HG02938 (cell line): ENCODE measurements around the gene RSPH3.
"Not testable (repeated sequence)": the region's sequence is repeated elsewhere in the genome, so short reads cannot be mapped to it uniquely, and the experiment has no call there.

ENCODE experiments used
- ATAC-seq: cut with Tn5 transposase; IDR thresholded peaks from one replicate; pipeline ENCODE4 v1.9.1; 2021; ENCODE audit warnings: mild to moderate bottlenecking, moderate library complexity; ENCODE audit not compliant: unreplicated experiment

RSPH3 gene

DNA sequence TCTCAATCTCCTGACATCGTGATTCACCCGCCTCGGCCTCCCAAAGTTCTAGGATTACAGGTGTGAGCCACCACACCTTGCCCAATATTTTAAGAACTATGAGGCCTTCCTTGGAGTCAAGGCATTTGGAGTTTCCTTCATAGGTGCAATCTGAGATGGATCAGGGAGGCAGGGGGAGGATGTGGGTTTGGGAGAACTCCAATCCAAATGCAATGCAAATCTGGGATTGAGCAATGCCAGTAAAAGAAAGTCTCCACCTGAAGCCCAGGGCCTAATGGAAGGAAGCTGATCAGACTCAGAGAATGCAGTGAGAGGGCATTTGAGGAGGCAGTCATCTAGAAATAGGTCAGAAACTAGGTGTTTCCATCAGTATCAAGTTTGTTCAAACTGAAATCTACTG is 21.2 kb downstream of the RSPH3 start:
- no peak for ATAC-seq

DNA sequence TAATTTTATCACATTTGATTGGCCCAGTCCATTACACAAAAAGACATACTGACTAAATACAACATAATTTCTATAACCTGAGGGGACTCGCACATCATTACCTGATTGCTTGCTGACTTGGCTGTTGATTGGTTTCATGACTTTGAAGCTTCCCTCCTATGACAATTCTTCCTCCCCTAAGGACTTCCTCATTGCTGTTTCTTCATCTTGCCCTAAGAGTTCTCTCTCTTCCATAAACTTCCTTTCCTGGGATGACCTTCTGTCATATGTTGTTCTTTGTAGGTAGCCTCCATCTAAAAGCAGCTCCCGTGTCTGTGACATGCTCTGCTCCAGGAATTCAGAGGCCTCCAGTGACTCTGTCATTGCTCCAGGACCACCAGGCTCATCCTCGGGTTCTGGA is 22.6 kb downstream of the RSPH3 start:
- no peak for ATAC-seq

DNA sequence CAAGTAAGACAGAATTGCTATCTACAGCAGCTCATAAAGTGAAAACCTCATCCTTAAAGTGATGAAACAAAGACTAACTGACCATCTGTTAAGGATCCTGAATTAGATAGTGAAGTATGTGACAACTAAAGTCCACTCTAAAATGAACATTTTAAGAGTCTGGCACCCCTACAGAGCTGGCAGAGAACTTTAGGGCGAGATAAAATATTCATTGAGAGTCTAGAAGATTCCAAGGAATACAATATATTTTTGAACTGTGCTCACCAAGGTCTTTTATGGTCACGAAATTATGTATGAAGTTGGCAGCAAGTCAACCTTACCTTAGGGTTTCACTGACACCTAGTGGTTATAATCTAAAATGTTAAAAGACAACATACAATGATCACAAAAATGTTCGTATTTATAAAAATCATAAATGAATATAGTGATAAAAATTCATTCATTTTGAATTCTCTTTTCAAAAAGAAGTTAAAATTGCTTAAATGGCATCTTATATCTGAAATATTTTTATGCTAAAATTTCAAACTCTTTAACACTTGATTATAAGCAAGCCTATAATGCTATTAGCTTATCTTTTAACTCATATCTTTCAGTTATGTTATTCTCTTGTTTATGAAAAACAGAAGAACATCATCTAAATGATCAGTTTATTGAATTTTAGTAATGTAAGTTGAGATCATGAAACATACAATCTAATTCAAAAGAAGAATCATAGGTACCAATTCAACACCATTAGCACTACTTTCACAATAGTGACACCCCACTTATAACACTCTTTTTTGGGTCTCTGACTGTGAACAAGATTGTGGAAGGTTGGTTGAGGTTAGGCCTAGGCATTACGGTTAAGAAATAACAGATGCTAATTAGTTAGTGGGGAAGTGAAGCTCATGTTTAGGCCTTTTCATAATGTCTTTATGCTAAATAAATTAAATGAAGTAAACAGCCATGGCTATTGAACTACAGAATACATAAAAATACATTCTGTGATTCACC is 27.5 kb downstream of the RSPH3 start:
- ATAC-seq: no peak

DNA sequence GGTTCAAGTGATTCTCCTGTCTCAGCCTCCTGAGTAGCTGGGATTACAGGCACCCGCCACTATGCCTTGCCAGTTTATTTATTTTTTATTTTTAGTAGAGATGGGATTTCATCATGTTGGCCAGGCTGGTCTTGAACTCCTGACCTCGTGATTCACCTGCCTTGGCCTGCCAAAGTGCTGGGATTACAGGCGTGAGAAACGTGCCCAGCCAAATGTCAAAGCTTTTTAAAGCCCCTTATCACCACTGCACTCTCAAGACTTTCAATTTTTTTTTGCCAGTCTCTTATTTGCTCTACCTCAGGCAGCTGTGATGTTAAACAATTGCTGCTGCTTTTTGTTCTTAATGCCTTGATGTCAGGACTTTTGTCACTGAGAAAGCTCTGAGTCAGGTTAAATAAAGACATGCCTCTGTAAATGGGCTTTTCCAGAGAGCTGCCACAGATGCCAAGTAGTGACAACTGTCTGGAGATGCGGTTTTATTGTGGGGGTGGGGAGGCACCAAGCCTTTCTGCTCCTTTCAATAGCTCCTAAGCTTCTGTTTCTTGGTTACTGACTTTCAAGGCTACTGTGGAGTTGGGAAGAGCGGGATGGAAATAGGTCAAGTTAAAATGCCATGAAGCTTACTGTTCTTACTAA is 29.2 kb downstream of the RSPH3 start:
- ATAC-seq: no peak

DNA sequence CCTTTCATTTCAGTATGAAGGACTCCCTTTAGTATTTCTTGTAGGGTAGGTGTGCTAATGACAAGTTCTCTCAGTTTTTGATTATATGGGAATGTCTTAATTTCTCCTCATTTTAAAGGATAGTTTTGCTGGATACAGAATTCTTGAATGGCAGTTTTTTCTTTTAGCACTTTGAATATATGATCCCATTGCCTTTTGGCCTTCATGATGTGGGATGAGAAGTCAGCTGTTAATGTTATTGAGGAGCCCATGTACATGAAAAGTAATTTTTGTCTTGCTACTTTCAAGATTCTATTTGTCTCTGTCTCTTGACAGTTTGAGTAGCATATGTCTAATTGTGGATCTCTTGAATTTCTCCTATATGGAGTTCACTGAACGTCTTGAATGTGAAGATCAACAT is 30.9 kb downstream of the RSPH3 start:
- no peak for ATAC-seq

DNA sequence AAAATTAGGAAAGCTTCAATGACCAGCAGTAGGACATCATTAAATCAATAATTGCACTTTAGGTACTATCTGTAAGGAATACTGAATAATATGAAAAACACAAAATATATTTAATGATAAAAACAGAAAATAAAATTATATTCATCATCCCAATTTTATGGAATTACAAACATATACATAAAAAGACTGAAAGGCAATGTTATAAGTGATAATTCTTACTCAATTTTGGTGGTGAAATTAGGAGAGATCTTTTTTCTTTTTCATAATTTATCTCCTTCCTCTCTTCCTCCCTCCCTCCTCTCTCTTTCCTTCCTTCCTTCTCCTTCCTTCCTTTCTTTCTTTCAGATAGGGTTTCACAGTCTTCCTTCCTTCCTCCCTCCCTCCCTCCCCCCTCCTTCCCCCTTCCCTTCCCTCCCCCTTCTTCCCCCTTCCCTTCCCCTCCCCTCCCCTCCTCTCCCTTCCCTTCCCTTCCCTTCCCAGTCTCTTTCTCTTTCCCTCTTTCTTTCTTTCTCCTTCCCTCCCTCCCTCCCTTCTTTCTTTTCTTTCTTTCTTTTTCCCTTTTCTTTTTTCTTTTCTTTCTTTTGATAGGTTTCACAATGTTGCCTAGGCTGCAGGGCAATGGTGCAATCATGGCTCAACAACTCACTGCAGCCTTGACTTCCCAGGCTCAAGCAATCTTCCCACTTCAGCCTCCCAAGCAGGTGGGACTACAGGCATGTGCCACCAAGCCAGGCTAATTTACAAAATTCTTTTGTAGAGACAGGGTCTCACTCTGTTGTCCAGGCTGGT is 36.8 kb downstream of the RSPH3 start:
- ATAC-seq: no peak

DNA sequence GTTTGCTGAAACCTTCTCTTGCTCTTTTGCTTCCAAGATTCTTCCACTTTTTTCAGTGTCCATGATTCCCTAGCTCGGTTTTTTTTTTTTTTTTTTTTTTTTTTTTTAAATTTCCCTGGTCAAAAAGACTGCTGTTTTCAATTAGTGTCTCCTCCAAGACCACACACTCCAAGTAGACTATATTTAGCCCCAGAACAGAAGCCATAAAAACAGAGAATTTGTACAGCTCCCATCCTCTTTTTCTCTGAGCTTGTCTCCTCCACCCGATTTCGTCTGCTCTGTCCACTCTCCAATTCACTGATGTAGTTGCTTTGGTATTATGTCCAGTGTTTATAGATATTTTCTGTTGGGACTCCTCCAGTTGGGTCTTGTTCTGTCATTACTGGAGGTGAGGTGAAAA is 37.6 kb downstream of the RSPH3 start:
- ATAC-seq: no peak

DNA sequence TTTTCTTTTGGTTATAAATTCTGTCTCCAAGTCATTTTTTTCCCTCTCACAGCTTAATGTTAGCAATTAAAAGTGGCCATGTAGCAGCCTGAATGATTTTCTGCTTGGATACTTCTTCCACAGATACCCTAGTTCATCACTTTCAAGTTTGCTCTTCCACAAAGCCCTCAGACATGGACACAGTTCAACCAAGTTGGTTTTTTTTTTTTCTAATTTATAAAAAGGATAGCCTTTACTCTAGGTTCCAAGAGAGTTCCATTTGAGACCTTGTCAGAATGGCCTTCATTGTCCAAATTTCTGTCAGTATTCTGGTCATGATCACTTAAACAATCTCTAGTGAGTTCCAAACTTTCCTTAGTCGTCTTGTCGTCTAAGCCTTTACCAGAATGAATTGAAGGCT is 40.0 kb downstream of the RSPH3 start:
- ATAC-seq: no peak

DNA sequence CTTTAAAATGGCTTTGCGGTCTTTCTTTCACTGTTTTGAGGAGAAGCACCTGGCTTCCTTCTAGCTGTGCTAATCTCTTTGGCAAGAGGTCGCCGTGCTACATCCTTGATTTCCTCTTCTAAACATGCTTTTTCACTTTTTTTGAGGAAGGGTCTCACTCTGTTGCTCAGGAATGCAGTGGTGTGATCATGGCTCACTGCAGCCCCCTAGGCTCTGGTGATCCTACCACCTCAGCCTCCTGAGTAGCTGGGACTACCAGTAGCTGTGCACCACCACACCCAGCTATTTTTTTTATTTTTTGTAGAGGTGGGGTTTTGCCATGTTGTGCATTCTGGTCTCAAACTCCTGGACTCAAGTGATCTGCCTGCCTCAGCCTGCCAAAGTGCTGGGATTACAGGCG is 40.5 kb downstream of the RSPH3 start:
- no peak for ATAC-seq

DNA sequence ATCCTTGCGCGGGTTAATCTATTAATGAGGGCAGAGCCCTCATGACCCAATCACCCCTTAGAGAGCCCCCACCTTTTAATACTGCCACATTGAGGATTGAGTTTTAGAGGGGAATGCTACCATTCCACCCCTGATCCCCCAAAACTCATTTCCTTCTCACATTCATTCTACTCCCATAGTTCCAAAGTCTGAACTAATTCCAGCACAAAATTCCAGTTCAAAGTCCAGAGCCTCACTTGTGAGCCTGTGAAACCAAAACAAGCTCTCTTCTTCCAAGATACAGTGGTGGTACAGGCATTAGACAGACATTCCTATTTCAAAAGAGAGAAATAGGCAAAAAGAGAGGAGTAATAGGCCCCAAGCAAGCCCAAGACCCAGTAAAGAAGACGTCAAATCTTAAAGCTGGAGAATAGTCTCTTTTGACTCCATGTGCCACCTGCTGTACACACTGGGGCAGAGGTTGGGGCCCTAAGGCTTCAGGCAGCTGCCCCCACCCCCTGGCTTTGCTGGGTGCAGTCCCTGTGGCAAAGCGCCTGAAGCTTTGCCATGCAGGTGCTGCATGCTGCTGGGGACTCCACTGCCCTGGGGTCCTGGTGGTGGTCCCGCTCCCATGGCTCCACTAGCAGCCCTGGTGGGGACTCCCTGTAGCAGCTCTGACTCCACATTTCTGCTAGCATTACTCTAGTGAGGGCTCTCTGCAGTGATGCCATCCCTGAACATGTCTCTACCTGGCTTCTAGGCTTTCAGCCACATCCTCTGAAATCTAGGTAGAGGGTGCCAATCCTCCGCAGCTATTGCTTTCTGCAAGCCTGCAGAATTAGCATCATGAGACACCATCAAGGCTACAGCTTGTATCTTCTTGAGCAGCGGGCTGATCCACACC is 41.3 kb downstream of the RSPH3 start:
- ATAC-seq: no peak

DNA sequence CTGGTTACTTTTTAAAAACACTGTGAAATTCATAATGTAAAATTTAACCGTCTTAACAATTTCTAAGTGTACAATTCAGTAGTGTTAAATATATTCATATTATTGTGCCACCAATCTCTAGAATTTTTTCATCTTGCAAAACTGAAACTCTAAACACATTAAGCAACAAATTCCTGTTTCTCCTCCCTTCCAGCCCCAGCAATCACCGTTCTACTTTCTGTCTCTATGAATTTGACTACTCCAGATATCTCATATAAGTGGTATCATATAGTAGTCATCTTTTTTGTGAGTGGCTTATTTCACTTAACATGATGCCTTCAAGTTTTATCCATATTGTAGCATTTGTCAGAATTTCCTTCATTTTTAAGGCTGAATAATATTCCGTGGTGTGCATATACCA is 44.7 kb downstream of the RSPH3 start:
- ATAC-seq: no peak

DNA sequence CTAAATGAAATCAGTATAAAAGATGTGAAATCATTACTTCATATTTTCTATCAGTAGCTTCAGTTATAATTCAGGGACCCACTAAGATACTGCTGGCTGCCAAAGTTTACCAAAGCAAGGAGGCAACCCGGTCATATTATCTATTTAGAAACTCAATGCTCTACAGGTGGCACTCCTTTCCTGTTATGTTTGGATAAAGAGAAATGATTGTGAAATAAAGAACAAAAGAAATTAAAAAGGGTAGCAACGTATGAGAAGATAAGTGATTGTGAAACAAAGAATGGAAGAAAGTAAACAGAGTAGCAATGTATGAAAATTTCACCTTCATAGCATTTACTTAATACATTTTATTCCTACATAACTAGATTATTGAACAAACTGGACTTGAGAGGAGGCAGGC is 45.2 kb downstream of the RSPH3 start:
- no peak for ATAC-seq

DNA sequence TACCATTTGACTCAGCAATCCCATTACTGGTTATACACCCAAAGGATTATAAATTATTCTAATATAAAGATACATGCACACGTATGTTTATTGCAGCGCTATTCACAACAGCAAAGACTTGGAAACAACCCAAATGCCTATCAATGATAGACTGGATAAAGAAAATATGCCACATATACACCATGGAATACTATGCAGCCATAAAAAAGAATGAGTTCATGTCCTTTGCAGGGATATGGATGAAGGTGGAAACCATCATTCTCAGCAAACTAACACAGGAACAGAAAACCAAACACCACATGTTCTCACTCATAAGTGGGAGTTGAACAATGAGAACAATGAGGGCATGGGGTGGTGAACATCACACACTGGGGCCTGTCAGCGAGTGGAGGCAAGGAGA is 48.0 kb downstream of the RSPH3 start:
- ATAC-seq: not testable (repeated sequence)

DNA sequence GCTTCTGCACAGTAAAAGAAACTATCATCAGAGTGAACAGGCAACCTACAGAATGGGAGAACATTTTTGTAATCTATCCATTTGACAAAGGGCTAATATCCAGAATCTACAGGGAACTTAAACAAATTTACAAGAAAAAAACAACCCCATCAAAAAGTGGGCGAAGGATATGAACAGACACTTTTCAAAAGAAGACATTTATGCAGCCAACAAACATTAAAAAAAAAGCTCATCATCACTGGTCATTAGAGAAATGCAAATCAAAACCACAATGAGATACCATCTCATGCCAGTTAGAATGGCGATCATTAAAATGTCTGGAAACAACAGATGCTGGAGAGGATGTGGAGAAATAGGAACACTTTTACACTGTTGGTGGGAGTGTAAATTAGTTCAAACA is 48.4 kb downstream of the RSPH3 start:
- ATAC-seq: not testable (repeated sequence)

DNA sequence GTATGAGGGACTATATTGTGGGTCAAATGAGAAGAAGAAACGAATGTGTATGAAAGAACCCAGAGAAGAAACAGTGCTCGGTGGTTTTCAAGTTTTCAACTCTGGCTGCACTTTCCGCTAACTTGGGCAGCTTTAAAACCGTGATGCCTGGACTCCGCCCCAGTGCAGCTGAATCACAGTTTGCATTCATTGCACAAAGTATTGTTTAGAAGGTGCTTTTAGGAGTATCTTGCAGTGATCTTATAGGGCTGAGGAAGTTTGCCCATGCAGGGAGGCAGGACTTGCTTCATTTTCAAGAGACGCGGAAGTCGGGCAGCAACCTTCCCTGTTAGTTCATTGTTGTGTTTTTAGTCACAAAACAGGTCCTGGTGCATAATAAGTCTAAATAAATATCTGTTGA is 52.7 kb downstream of the RSPH3 start:
- ATAC-seq: no peak

DNA sequence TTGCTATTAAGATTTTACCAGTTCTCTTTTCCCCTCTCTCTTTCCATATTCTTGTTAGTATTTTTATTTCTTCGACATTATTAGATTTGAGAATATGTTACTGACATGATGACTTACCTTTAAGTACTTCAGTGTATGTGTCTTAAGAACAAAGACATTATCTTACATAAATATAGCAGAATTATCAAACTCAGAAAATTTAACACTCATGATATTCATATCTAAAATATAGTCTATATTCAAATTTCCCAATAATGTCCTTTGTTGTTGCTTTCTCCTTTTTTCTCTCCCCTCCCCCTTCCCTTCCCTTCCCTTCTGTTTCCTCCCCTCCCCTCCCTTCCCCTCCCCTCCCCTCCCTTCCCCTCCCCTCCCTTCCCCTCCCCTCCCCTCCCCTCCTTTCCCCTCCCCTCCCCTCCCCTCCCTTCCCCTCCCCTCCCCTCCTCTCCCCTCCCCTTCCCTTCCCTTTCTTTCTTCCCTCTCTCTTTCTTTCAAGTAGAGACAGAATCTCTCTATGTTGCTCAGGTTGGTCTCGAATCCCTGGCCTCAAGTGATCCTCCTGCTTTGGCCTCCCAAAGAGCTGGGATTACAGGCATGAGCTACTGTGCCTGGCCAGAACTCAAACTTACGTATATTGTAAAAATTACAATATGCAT is 56.5 kb downstream of the RSPH3 start:
- no peak for ATAC-seq

DNA sequence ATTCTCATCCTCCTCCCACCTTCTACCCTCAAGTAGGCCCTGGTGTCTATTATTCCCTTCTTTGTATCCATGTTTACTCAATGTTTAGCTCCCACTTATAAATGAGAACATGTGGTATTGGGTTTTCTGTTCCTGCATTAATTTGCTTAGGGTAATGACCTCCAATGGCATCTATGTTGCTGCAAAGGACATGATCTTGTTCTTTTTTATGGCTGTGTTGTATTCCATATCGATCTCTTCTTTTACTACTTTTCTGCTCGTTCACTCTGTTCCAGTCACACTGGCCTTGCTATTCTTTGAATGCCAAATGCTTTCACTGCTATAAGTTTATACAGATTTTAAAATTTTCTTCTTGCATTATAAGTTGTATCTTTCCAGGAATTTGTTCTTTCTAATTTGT is 57.7 kb downstream of the RSPH3 start:
- no peak for ATAC-seq

DNA sequence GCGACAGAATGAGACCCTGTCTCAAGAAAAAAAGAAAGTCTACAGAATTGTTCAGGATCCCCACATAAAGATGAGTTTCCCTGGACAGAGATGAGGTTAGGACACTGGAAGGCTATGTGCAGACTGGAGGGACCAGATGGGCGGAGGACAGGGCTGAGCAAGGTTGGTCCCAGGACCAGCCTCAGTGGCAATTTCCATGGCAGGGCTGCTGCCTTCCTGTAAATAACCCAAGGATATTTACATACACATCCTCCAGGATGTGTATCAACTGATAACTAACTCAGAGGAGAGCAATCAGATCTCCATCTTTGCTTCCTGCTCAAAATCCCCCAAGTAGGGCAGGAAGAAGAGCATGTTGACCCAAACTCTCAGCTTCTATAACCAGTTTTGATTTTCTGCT is 58.8 kb downstream of the RSPH3 start:
- no peak for ATAC-seq

DNA sequence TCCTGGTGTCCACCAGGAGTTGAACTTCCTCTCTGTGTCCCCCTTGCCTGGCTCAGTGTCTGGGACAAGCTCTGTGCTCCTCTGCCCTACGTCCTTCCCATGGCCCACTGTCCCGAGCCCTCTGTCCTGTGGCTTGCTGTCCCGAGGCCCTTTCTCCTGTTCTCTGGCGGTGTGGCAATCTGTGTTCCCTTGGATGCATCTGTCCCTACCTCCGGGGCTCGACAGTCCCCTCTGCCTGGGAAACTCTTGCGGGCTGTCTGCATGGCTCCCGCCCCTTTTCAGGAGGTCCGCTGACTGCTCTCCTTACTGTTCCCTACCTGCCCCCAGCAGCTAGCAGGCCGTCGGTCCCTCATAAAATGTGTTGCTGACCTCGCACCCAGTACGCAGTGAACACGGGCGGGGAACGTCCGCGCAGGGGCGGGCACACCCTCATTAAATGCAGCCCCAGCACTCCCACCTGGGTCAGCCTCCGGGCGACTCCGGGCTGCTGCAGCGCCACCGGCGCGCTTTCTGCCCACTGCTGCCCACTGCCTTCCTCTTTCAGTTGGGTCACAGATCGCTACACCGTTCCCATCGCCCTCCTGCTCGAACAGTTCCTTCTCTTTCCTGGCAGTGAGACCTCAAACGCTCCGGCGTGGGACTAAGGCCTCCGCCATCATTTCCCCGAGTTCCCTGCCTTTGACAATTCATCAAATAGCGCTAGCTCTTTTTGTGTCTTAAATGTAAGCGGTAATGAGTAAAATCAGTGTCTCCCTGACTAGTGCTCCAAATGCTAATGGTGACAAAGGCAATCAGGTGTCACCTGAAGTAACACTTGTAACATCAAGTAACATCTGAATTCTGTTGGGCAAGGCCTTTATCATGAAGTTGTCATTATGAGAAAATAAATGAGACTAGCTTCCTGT is 60.5 kb downstream of the RSPH3 start:
- ATAC-seq: no peak
